ENCODE measurements around the gene ATL2.

- TF ChIP-seq CTCF (IDR thresholded peaks at IDR 0.05; ENCODE audit: low read depth, low read length), result no peak
- TF ChIP-seq EZH2phosphoT487 (IDR thresholded peaks at IDR 0.05; ENCODE audit: low read depth), result no peak
These were observed 80.8 kb downstream of the ATL2 start for GRCh38 chr2:38296197-38296780.
